DND-41 (cell line): ENCODE measurements around the gene SKIC2.
"Not testable (repeated sequence)": the region's sequence is repeated elsewhere in the genome, so short reads cannot be mapped to it uniquely, and the experiment has no call there.

Experiments used
- ATAC-seq: fragments of 200-7000 bp; cut with Tn5 transposase; 3 replicates; pipeline ENCODE4 v1.9.1; 2021; ENCODE audit warnings: low read depth; ENCODE audit not compliant: insufficient read depth
- DNase-seq: peaks from one replicate; pipeline ENCODE4 v3.0.0-alpha.2; 2020
- H2AFZ ChIP-seq: 2 replicates; pipeline ENCODE4 v1.6.0; 2012; ENCODE audit warnings: low read depth, low read length
- H3K27ac ChIP-seq: 2 replicates; pipeline ENCODE4 v1.5.1; 2012; ENCODE audit warnings: low read length, inconsistent platforms
- H3K27me3 ChIP-seq: fragments of 200-600 bp; sonication (generic); 2 replicates; pipeline ENCODE4 v1.6.0; 2012; ENCODE audit warnings: low read length, mild to moderate bottlenecking, inconsistent platforms; ENCODE audit not compliant: insufficient read depth, poor library complexity
- H3K36me3 ChIP-seq: 2 replicates; pipeline ENCODE4 v1.5.1; 2012; ENCODE audit warnings: low read length, inconsistent platforms; ENCODE audit not compliant: insufficient read depth
- H3K4me1 ChIP-seq: 2 replicates; pipeline ENCODE4 v1.5.1; 2012; ENCODE audit warnings: mild to moderate bottlenecking, low read length; ENCODE audit not compliant: insufficient read depth
- H3K4me2 ChIP-seq: 2 replicates; pipeline ENCODE4 v1.6.0; 2012; ENCODE audit warnings: mild to moderate bottlenecking, moderate library complexity, low read length, inconsistent platforms; ENCODE audit not compliant: insufficient read depth
- H3K4me3 ChIP-seq, 2 experiments: fragments of 200-600 bp in 1 of 2; shearing (Covaris generic) in 1 of 2; 2 replicates each; pipeline ENCODE4 v1.5.1; 2012 to 2016; ENCODE audit warnings: inconsistent platforms in 2 of 2, low read length in 2 of 2, mild to moderate bottlenecking in 2 of 2, low read depth in 1 of 2, moderate library complexity in 1 of 2
- H3K79me2 ChIP-seq: 2 replicates; pipeline ENCODE4 v1.6.0; 2012; ENCODE audit warnings: low read length, inconsistent platforms; ENCODE audit not compliant: insufficient read depth
- H3K9ac ChIP-seq: 2 replicates; pipeline ENCODE4 v1.6.0; 2012; ENCODE audit warnings: low read depth, mild to moderate bottlenecking, inconsistent platforms, low read length, moderate library complexity
- H3K9me3 ChIP-seq: 2 replicates; pipeline ENCODE4 v1.5.1; 2012; ENCODE audit warnings: low read length, moderate library complexity, mild to moderate bottlenecking, inconsistent platforms; ENCODE audit not compliant: insufficient read depth, severe bottlenecking
- H4K20me1 ChIP-seq: 2 replicates; pipeline ENCODE4 v1.6.0; 2012; ENCODE audit warnings: low read length; ENCODE audit not compliant: insufficient read depth
- EZH2 ChIP-seq: IDR thresholded peaks from 3 replicates; pipeline ENCODE4 v1.6.1; 2012; ENCODE audit warnings: borderline replicate concordance, low read depth, mild to moderate bottlenecking, moderate library complexity, low read length, inconsistent platforms; ENCODE audit not compliant: severe bottlenecking
- TF ChIP-seq, protein P1 (sequence below): IDR thresholded peaks from 2 replicates; pipeline ENCODE4 v1.5.1; 2012; ENCODE audit warnings: borderline replicate concordance, low read length, moderate library complexity, mild to moderate bottlenecking; ENCODE audit not compliant: poor library complexity, severe bottlenecking; ENCODE audit errors: extremely low read depth

The SKIC2 gene

DNA sequence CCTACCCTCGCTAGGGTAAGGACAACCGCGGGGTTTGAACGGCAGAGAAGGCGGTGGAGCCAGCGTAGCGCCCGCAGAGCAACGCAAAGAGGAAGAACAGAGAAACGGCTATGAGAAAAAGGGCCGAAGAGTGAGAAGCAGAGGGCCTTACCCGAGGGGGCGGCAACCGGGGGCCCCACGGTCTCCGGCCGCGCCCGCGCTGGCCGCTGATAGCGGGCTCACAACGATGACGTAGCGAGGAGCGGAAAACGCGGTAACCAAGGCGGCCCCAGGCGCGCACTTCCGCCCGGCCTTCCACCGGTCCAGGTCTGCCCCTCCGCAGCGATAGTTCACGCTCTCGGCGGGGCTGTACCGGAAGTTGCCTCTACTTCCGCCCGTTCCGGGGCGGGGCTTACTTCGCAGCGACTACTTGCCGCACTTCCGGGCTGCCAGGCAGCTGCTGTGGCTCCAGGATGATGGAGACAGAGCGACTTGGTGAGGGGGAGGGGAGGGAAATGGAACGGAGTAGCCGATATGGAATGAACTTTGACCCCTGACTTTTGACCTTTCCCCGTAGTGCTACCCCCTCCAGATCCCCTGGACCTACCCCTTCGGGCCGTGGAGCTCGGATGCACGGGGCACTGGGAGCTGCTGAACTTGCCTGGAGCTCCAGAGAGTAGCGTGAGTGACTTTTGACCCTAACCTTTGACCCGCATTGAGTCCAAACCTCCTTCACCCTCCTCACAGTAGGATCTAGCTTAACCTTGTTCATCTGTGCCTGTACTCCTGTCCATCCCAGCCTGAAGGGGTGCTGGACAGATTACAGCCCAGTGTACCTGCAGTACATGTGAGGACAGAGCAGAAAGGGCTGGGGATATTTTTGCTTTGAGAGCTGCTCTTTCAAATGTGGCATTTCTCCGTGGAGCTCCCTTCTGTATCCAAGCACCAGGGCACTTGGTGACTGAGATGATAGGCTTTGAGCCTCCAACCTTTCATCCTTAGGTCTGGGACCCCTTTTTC lies at the start of gene SKIC2, which contains the start of gene NELFE:
TSS of gene SKIC2 (plus strand) at position 435 of the 999 bp plus-strand sequence. CDS start at position 453, 18 bp downstream.
TSS of gene NELFE (minus strand) at position 231 of the 999 bp plus-strand sequence. CDS start 525 bp downstream, outside the sequence.
- peak within 1 kb of the TSS; percentile 92 for H3K4me2 ChIP-seq
- H3K27ac ChIP-seq, result peak within 1 kb of the TSS; percentile 86
- peak within 1 kb of the TSS; percentile 86 for H2AFZ ChIP-seq
- TF ChIP-seq, protein P1, sequence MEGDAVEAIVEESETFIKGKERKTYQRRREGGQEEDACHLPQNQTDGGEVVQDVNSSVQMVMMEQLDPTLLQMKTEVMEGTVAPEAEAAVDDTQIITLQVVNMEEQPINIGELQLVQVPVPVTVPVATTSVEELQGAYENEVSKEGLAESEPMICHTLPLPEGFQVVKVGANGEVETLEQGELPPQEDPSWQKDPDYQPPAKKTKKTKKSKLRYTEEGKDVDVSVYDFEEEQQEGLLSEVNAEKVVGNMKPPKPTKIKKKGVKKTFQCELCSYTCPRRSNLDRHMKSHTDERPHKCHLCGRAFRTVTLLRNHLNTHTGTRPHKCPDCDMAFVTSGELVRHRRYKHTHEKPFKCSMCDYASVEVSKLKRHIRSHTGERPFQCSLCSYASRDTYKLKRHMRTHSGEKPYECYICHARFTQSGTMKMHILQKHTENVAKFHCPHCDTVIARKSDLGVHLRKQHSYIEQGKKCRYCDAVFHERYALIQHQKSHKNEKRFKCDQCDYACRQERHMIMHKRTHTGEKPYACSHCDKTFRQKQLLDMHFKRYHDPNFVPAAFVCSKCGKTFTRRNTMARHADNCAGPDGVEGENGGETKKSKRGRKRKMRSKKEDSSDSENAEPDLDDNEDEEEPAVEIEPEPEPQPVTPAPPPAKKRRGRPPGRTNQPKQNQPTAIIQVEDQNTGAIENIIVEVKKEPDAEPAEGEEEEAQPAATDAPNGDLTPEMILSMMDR, result no peak
- no peak for TF ChIP-seq EZH2
- H3K4me1 ChIP-seq, result peaks cover 35% of the 10 kb centered on the region
- no peaks in the 10 kb centered on the region for H3K9me3 ChIP-seq
- no peaks in the 10 kb centered on the region for H4K20me1 ChIP-seq
- peaks cover 37% of the 10 kb centered on the region for H3K79me2 ChIP-seq
- H3K36me3 ChIP-seq, result peaks cover 67% of the 10 kb centered on the region
- peak; percentile 99 for DNase-seq
- no peaks in the 10 kb centered on the region for H3K27me3 ChIP-seq
- H3K9ac ChIP-seq, result peak within 1 kb of the TSS; percentile 70
- ATAC-seq, result peak; percentile 98
- peak within 1 kb of the TSS; percentile 86 for H3K4me3 ChIP-seq

DNA sequence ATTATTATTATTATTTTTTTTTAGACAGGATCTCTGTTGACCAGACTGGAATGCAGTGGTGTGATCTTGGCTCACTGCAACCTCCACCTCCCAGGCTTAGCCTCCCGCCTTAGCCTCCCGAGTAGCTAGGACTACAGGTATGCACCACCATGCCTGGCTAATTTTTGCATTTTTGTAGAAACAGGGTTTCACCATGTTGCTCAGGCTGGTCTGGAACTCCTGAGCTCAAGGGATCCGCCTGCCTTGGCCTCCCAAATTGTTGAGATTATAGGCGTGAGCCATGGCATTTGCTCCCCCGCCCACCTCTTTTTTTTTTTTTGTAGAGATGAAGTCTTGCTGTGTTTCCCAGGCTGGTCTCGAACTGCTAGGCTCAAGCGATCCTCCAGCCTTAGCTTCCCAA lies 49.7 kb upstream of the SKIC2 start:
- not testable (repeated sequence) for H3K27me3 ChIP-seq, H3K79me2 ChIP-seq, DNase-seq, ATAC-seq, H3K27ac ChIP-seq, H3K4me1 ChIP-seq, H2AFZ ChIP-seq, H3K9me3 ChIP-seq, H3K9ac ChIP-seq, H3K4me2 ChIP-seq, H3K36me3 ChIP-seq, H3K4me3 ChIP-seq, H4K20me1 ChIP-seq

DNA sequence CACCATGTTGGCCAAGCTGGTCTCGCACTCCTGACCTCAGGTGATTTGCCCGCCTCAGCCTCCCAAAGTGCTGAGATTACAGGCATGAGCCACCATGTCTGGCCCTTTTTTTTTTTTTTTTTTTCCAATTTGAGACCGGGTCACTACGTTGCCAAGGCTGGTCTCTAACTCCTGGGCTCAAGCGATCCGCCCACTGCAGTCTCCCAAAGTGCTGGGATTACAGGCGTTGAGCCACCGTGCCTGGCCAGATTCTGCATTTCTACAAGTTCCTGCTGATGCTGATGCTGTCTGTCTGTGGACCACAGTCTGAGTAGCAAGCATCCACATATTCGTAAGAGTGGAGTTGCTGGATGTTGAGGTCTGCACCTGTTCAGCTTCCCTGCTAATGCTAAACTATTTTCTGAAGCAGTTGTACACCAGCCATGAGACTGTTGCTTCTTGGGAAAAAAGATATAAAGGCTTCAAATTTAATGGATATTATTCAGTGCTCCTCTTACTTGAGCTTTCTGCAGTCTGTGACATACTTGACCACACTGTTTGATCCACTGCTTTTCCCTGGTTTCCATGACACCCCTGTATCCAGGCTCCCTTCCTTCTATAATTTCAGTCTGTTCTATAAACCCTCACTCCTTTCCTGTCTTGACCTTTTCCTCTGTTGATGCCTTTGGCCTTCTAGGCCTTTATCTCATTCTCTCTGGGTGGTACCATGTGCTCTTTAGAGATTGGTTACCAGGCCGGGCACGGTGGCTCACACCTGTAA lies 47.0 kb upstream of the SKIC2 start:
- Histone ChIP-seq H3K4me2 (no peak overlapping the region), H3K9me3 (no peaks in the 10 kb centered on the region), H3K36me3 (no peaks in the 10 kb centered on the region), H4K20me1 (no peaks in the 10 kb centered on the region), H3K27ac (no peak overlapping the region), H3K79me2 (no peaks in the 10 kb centered on the region), H3K27me3 (no peaks in the 10 kb centered on the region), H3K4me3 (no peak overlapping the region), H2AFZ (no peak overlapping the region), H3K4me1 (no peaks in the 10 kb centered on the region), H3K9ac (no peak overlapping the region)
- TF ChIP-seq, protein P1, result no peak
- ATAC-seq, result no peak
- DNase-seq, result no peak

DNA sequence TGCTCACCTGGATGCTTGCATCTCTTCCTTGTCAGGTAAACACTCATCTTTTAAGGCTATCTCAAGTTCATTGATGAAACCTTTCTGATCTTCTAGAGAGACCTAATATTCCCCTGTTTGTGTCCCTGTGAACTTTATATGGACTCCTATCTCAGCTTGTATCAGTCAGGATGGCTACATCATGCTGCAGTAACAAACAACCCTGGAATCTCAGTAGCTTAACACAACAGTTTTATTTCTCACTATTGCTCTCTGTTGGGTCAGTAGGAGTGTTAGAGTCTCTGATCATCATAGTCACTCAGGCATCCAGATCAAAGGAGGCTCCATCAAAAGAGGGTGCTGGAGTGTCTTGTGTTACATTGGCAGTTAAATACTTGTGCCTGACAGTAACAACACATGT lies 43.6 kb upstream of the SKIC2 start:
- no peaks in the 10 kb centered on the region for H3K9me3 ChIP-seq
- H3K4me1 ChIP-seq, result no peaks in the 10 kb centered on the region
- no peak overlapping the region for H2AFZ ChIP-seq
- H4K20me1 ChIP-seq, result no peaks in the 10 kb centered on the region
- DNase-seq, result no peak
- TF ChIP-seq EZH2, result no peak
- TF ChIP-seq, protein P1, result no peak
- H3K79me2 ChIP-seq, result no peaks in the 10 kb centered on the region
- ATAC-seq, result no peak
- H3K36me3 ChIP-seq, result no peaks in the 10 kb centered on the region
- no peak overlapping the region for H3K27ac ChIP-seq
- H3K4me3 ChIP-seq, result no peak overlapping the region
- no peak overlapping the region for H3K4me2 ChIP-seq
- H3K27me3 ChIP-seq, result no peaks in the 10 kb centered on the region
- H3K9ac ChIP-seq, result no peak overlapping the region
